GM19351 (cell line): ENCODE data around the gene IFT43.

Experiments
- ATAC-seq: cut with Tn5 transposase; IDR thresholded peaks from one replicate; pipeline ENCODE4 v1.9.1; 2021; ENCODE audit warnings: mild to moderate bottlenecking, moderate library complexity; ENCODE audit not compliant: unreplicated experiment

The IFT43 gene

GRCh38 chr14:75979648-75980565 is 5.7 kb upstream of the IFT43 start:
- ATAC-seq: no peak

GRCh38 chr14:75980856-75981255 is 4.7 kb upstream of the IFT43 start:
- ATAC-seq: no peak

DNA sequence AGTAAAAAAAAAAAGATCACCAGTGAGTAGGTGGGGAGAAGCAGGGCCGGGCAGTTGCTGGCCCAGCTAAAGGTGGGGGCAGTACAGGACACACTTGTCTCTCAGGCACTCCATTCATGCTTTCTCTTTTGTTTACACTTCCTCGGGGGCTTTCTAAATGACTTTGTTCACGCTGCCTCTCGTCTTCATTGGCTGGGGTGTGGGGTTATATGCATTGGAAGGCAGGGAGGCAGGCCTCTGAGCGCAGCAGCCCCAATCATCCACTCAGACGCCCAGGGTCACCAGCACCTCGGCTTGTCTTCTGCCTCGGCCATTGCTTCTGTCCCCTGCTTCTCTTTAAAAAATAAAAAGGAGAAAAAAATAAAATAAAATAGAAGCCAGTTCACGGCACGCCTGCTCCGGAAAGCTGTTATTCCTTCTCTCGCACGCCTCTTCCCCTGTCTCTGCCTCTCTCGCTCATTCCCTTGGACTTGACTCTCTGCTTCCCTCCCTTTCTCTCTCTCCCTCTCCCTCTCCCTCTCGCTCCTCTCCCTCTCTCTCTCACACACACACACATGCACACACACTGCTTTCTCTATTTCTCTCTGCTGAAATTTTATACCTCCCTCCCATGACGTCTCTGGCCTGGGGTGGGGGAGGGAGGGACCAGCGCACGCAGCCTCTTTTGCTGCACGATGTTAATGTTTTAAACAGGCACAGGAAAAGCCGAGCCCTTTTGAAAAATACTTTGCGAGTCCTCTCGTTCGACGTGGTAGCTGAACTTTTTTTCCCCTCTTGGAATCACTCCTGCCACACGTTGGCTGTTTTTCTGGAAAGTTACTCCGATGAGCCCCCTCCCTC is 3.9 kb upstream of the IFT43 start, which contains the start of gene TGFB3:
TSS of gene TGFB3 (minus strand) at position 570 of the 840 bp plus-strand sequence. CDS start 1,102 bp downstream, outside the sequence.
- peak; percentile 50 for ATAC-seq

GRCh38 chr14:75982266-75983018 is 3.1 kb upstream of the IFT43 start:
- ATAC-seq: peak; percentile 33

DNA sequence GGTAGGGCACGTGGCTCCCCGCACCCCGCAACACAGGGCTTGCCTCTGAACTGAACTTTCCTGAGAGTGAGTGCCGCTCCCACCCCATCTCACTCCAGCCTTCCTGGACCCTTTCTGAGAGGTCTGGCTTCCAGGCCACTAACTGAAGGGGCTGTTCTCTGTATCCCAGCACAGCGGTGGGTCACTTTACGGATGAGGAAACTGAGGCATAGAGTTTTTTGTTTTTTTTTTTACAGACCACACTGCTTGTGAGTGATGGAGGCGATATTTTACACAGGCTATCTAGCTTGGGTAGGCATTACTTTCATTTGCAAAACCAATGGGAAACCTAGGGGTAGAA is 2.6 kb upstream of the IFT43 start:
- no peak for ATAC-seq

DNA sequence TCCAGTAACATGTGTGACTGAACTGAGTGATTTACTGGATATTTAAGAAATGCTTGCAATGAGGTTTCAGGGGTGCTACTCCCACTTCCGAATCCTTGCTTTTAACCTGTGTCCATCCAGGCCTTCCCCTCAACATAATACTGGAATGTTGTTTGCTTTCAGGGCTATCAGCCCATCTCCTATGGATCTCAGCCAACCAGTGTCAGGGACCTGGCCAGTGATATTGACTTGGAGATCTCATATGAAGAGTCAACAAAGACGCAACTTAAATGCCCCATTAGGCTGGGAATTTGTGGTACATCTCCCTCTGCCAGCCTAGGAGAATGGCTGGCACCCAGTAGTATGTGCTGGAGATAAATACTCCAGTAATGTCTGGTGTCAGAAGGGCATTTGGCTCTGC is 889 bp upstream of the IFT43 start:
- no peak for ATAC-seq

- ATAC-seq: no peak
Measured at GRCh38 chr14:75986439-75986765, 839 bp downstream of the IFT43 start.

DNA sequence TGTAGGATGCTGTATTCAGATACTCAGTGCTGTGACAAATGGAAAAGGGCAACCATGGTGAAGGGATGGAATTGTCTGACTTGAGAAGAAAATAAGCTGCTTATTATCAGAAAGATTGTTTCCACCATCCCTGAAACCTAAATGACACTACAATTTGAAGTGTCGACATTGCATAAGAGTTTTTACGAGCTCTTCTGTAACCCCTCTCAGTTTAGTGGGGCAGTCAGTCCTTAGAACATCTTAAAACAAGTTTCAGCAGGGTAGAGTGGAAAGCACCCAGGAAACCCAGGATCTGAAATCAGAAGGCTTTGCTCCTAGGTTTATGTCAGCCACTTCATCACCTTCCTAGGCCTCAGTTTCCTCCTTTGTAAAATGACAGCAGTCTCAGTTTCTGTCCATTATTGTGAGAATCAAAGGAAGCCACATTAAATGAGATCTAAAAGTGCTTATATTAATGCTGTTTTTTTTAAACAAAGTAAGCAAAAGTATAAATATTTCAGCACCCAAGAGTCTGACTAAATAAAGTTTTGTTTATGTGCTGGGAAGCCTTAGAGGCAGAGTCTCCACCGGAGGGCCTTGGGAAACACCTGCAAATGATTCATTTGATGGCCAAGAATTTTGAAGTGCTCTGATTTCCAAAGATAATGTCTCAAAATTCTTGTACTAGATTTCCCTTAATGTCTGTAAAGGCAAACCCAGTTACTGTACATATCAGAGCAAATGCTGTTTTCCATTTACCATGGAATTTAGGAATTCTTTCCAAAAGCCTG is 1.8 kb downstream of the IFT43 start:
- no peak for ATAC-seq

DNA sequence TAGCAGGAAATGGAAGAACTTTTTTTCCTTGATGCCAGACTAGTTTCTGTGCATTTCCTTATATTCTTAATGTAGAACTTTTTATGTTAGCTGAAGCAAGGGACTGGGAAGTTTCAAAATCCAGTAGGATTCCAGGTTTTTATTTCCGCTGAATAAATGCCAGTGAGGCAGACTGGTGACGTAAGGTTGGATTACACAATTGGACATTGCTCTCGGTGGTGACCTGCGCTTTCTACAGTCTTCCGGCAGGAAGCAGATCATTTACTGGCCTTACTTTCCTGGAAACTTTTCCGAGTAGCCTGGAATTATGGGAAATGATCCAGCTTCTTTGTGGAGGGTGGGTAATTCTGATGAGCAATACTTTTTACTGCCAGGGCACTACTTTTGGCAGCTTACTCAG is 3.6 kb downstream of the IFT43 start:
- ATAC-seq: no peak

DNA sequence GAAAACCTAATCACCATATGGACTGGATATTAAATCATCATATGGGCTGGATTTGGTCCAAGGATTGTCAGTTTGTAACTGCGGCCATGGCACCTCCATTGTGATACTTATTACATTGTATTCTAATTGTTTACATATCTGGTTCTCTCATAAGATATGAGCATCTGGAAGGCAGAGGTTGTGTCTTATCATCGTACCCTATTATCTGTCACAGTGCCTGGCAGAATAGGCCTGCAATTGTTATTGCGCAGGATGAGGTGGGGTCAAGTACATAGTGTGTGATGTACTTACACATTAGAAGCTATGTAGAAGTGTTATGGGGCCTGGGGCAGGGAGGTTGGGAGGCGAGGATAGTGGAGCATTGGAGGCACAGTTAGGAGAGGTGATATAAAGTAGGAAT is 4.7 kb downstream of the IFT43 start:
- ATAC-seq: no peak

DNA sequence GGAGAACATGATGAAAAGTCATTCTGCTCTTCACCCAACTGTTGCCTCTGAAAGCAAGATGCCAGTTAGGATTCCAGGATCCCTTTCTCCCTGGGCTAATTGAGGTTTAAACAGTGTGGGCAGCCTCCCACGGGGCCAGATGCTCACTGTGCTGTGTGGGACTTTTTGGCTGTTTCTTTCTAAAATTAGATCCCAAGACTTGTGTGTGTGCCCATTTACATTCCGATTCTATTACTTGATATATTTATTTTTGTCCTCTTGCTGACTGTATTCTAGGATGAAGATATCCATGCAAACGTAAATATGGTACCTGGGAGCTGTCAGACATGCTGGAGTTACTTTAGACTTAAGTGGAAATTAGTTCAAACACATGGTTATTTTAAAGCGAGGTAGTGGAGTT is 6.2 kb downstream of the IFT43 start:
- ATAC-seq: no peak

DNA sequence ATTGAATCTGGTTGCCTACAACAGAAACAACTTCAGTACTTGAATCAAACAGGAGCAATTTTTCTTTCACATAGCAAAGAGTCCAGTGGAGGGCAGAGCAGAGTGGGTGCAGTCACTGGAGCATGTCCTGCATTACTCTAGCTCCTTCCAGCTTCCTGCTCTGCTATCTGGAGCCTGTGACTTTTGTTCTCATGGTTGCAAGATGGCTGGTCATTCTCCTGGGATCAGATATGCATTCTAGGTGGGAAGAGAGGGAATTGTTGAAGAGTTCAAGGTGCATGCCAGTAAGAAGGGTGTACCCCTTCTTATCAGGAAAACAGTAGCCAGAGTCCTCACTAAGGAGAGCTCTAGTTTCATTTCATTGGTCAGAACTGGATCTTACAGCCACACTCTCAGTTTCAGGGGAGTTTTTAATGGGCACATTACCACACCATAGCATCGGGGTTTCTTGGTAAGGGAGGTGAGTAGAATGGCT is 8.0 kb downstream of the IFT43 start:
- peak; percentile 47 for ATAC-seq

DNA sequence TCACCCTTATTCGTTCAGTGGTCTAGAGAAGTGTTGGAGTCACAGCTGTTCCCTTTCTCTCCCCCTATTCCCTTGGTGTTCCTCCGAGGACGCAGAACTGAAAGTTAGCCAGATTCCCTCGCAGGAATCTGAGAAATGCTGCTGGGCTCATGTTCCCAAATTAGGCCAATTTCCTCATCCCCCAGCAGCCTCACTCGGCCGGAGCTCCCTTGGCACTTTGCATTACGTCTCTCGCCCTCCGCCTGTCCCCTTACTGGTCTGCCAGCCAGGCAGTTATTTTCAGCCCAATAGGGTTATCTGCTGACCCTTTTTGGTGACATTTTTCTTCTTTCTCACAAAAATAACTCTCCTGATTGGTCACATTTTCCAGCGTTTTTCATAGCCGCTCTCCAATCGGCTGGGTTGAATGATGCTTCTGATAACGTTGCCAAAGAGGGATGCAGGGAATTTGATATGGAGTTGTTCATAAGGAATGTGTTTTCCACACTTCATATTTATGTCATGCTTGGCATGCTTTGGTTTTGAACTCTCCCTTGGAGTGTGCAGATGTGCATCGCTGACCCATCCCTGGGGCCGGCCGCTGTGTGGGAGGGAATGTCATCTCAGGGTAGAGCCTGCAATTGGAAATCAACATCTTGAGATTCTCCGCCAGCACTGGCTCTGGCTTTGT is 9.9 kb downstream of the IFT43 start:
- no peak for ATAC-seq

GRCh38 chr14:75996488-75996887 is 10.9 kb downstream of the IFT43 start:
- no peak for ATAC-seq

DNA sequence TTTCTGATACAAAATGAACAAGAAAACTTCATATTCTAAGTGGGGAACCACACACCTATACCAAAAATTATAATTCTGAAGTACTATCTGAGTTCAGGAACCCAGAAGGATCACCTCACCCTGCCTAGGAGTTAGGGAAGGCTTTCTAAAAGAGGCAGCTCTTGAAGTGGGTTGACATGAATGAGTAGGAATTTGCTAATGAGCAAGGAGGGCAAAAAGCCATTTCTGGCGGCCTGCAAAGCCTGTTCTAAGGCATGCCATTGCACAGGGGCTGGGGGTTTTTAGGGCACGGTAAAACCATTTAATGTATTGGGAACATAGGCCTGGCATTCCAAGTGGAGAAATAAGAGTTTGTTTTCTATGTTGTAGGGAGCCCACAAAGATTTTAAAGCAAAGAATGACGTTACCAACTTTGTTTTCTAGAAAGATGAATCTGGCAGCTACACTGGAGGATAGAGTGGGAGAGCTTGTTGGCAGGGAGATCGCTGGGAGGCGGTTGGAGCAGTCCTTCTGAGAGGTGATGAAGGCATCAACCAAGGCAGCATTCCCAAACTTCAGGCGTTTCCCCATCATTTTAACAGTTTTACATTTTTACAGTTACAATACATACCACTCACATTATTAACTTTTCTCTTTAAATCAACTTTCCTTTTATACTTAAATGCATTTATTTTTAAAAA is 14.1 kb downstream of the IFT43 start:
- ATAC-seq: no peak

- no peak for ATAC-seq
Measured at GRCh38 chr14:76002383-76002782, 16.8 kb downstream of the IFT43 start.

- ATAC-seq: no peak
Measured at GRCh38 chr14:76006253-76006652, 20.7 kb downstream of the IFT43 start.

GRCh38 chr14:76007379-76007778 is 21.8 kb downstream of the IFT43 start:
- ATAC-seq: no peak

- no peak for ATAC-seq
Measured at GRCh38 chr14:76007852-76008251, 22.3 kb downstream of the IFT43 start.
